GM06990 (cell line): Measurements from ENCODE around the gene TK1.
"Not testable (repeated sequence)": the region's sequence is repeated elsewhere in the genome, so short reads cannot be mapped to it uniquely, and the experiment has no call there.

Experiments used
- DNase-seq: peaks from one replicate; pipeline ENCODE4 v3.0.0-alpha.2; 2011; ENCODE audit not compliant: insufficient read length; ENCODE audit errors: extremely low read depth
- H3K27me3 ChIP-seq: replicated peaks from 2 replicates; pipeline ENCODE4 v1.6.0; 2011; ENCODE audit warnings: low read length; ENCODE audit not compliant: control insufficient read depth, insufficient read depth
- H3K36me3 ChIP-seq: 2 replicates; pipeline ENCODE4 v1.5.1; 2011; ENCODE audit warnings: low read length; ENCODE audit not compliant: control insufficient read depth, insufficient read depth
- H3K4me3 ChIP-seq: replicated peaks from 2 replicates; pipeline ENCODE4 v1.5.1; 2011; ENCODE audit warnings: low read depth, mild to moderate bottlenecking, control low read depth, low read length
- TF ChIP-seq, protein P1 (sequence below): IDR thresholded peaks from 2 replicates; pipeline ENCODE4 v1.5.1; 2011; ENCODE audit warnings: low read length, control low read depth, mild to moderate bottlenecking, inconsistent platforms; ENCODE audit not compliant: insufficient read depth, poor library complexity, severe bottlenecking

Gene TK1, protein sequence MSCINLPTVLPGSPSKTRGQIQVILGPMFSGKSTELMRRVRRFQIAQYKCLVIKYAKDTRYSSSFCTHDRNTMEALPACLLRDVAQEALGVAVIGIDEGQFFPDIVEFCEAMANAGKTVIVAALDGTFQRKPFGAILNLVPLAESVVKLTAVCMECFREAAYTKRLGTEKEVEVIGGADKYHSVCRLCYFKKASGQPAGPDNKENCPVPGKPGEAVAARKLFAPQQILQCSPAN

DNA sequence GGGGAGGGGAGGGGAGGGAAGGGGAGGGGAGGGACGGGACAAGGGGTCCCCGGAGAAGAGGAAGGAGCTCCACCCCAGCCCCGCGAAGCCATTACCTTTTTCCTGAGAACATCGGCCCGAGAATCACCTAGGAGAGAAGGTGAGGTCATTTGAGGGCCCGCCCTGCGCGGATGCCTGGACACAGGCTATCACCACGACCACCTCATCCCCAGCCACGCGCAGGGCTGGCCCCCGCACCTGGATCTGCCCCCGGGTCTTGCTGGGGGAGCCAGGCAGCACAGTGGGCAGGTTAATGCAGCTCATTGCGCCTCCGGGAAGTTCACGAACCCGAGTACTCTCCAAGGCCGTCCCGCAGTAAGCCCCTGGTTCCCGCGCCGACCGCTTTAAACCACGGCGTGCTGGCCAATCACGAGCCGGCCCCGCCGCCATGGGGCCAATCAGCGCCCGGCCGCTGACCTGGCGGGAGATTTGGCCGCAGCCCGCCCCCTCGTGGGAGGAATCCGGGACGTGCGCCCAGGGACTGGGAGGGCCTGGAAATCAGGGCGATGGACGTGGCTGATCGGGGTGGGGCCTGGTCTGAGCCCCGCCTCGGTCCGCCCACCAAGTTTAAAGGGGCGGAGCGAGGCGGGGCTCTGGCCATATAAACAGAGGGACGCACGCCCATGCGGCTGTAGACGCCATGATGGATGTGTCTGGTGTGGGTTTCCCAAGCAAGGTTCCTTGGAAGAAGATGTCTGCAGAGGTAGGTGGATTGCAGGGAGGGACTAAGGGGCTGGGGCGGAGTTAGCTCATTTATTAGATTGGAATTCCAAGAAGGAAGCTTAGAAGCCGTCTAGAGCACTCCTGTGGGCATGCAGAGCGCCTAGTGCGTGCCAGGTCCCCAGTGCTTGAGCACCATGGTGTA is at the start of gene TK1, which contains the start of gene AFMID:
Gene TK1 (minus strand): TSS at position 361 of the 904 bp plus-strand sequence. CDS start 58 bp downstream, at position 303.
Gene AFMID (plus strand): TSS at position 671 of the 904 bp plus-strand sequence. CDS start 9 bp downstream, at position 680.
- Histone ChIP-seq H3K4me3 (peak within 1 kb of the TSS; percentile 87), H3K36me3 (peaks cover 11% of the 10 kb centered on the region), H3K27me3 (no peaks in the 10 kb centered on the region)
- DNase-seq = peak; percentile 98
- TF ChIP-seq, protein P1, sequence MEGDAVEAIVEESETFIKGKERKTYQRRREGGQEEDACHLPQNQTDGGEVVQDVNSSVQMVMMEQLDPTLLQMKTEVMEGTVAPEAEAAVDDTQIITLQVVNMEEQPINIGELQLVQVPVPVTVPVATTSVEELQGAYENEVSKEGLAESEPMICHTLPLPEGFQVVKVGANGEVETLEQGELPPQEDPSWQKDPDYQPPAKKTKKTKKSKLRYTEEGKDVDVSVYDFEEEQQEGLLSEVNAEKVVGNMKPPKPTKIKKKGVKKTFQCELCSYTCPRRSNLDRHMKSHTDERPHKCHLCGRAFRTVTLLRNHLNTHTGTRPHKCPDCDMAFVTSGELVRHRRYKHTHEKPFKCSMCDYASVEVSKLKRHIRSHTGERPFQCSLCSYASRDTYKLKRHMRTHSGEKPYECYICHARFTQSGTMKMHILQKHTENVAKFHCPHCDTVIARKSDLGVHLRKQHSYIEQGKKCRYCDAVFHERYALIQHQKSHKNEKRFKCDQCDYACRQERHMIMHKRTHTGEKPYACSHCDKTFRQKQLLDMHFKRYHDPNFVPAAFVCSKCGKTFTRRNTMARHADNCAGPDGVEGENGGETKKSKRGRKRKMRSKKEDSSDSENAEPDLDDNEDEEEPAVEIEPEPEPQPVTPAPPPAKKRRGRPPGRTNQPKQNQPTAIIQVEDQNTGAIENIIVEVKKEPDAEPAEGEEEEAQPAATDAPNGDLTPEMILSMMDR = peak; percentile 24

DNA sequence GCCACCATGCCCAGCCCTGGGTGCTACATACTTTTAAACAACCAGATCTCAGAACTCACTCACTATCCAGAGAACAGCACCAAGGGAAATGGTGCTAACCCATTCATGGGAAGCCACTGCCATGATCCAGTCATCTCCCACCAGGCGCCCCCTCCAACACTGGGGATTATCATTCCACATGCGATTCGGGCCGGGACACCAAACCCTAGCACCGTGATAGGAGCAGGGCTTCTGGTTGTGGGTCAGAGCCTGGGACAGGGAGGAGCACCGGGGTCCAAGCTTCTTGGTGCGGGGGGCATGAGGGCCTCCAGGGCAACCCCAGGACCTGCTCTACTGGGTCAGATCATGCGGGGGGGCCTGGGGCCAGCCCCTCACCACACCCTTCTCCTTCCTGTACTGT is 49.0 kb upstream of the TK1 start:
- Histone ChIP-seq H3K36me3 (no peaks in the 10 kb centered on the region), H3K4me3 (no peak overlapping the region), H3K27me3 (peaks cover under 1% of the 10 kb centered on the region; the same call in 1 of the 2 replicates)
- TF ChIP-seq, protein P1 = no peak
- no peak for DNase-seq

DNA sequence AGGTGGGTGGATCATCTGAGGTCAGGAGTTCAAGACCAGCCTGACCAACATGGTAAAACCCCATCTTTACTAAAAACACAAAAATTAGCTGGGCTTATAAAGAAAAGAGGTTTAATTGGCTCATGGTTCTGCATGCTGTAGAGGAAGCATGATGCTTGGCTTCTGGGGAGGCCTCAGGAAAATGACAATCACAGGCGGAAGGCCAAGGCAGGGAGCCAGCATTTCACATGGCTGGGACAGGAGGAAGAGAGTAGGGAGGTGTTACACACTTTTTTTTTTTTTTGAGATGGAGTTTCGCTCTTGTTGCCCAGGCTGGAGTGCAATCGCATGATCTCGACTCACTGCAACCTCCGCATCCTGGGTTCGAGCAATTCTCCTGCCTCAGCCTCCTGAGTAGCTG is 48.2 kb upstream of the TK1 start:
- not testable (repeated sequence) for DNase-seq

DNA sequence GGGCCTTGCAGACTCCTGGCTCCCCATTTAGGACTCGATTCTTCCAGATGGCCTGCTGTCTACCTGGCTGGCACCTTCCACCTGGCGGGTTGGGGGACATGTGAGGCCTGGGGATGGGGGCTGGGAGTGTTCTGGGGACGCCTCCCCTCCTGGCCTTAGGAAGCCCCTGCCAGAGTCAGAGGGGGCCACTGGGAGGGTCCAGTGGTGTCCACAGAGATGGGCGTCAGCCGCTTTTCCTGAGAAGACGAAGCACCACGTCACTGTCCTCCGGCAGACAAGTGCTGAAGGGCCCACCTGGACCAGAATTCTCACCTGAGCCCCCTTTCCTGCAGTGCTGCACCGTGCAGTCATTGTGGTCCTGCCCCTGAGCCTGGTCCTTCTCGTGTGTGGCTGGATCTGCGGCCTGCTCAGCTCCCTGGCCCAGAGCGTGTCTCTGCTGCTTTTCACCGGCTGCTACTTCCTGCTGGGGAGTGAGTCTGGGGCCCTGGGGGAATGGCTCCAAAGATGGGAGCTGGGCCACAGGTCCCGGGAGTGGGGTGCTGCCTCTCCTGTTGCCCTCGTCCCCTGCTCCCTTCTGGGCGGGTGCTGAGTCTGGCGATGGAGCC is 47.5 kb upstream of the TK1 start:
- no peak for DNase-seq

More for the DNA sequence above, 48.2 kb upstream of the TK1 start:
- H3K36me3 ChIP-seq, H3K27me3 ChIP-seq, H3K4me3 ChIP-seq: not testable (repeated sequence)

DNA sequence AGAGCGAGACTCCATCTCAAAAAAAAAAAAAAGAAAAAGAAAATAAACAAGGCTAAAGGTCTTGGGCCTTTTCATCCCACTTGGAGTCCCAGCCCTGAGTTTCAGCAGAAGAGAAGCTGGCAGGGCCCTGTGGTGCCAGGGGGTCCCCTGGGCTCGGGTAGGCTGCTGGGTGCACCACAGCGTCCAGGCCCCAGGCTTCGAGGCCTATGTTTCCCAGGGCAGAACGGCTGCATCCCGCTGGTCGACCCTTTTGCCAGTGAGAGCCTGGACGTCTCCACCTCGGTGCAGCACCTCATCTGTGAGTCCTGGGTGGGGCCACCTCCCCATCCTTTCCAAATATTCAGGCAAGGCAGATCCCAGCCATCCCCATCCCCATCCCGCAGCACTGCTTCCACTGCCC is 46.8 kb upstream of the TK1 start:
- H3K4me3 ChIP-seq = no peak overlapping the region
- H3K36me3 ChIP-seq = no peaks in the 10 kb centered on the region
- peaks cover 2% of the 10 kb centered on the region; the same call in 1 of the 2 replicates for H3K27me3 ChIP-seq
- TF ChIP-seq, protein P1 = no peak
- DNase-seq = no peak

More for the DNA sequence above, 47.5 kb upstream of the TK1 start:
- Histone ChIP-seq H3K27me3 (peaks cover 2% of the 10 kb centered on the region; the same call in 1 of the 2 replicates), H3K36me3 (no peaks in the 10 kb centered on the region), H3K4me3 (no peak overlapping the region)
- TF ChIP-seq, protein P1 = no peak

DNA sequence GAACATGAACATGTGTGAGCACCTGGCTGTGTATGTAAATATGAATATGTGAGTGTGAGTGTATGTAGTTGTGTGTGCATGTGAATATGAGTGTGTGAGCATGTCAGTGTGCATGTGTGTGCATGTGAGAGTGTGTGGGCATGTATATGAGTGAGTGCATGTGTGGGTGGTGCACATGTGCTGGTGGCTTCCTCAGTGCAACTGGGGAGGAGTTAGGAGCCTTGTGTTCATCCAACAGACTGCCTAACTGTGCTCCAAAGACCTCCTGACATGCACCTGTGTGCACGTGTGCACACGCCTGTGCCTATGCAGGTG is 46.0 kb upstream of the TK1 start:
- TF ChIP-seq, protein P1 = no peak
- H3K27me3 ChIP-seq = peaks cover 2% of the 10 kb centered on the region; the same call in 1 of the 2 replicates
- DNase-seq = no peak
- H3K4me3 ChIP-seq = no peak overlapping the region
- H3K36me3 ChIP-seq = no peaks in the 10 kb centered on the region
